K562 (cell line): ENCODE results near the gene TBRG1. TPM values are rescaled to one million over a fixed set of nuclear protein-coding genes. Genes with fewer than 3 reads are reported as not detected.
A peak's percentile ranks its signal among the peaks of the same experiment; 100 is the strongest.

Experiments
- ATAC-seq: fragments of 200-7000 bp; cut with Tn5 transposase; 3 replicates; pipeline ENCODE4 v1.9.1; 2020; ENCODE audit warnings: moderate library complexity
- BruUV-seq: library from RNA; stranded (reverse); fragments of 400-500 nt; replicated peaks from 2 replicates; lab custom pipeline; 2021; lab: Mats Ljungman, UMichigan
- CTCF ChIA-PET: fragments of 300-600 bp; formaldehyde crosslinking; extraction: SDS; loops from one replicate; lab custom pipeline; 2021; ENCODE audit warnings: low intra/inter-chr PET ratio; lab: Yijun Ruan, JAX
- POLR2A ChIA-PET: fragments of 300-600, 350-650 bp; sonication (Branson Sonifier 250); formaldehyde crosslinking; extraction: SDS; loops from one replicate; lab custom pipeline; 2021; ENCODE audit warnings: antibody characterized with exemption, inconsistent platforms; lab: Yijun Ruan, JAX
- DNase-seq, 4 experiments: peaks; one replicate each; pipeline versions ENCODE4 v3.0.0 to v3.0.0-alpha.2; 2011 to 2018; ENCODE audit warnings: low spot score in 3 of 4, mixed read lengths in 3 of 4; ENCODE audit errors: extremely low read depth in 1 of 4
- FAIRE-seq: peaks from 2 replicates; lab custom pipeline; 2011; peaks lifted over from hg19 to GRCh38; lab: Jason Lieb, UNC
- H2AFZ ChIP-seq: 2 replicates; pipeline ENCODE4 v1.6.0; 2011; ENCODE audit warnings: low read depth, low read length, control low read depth, inconsistent platforms
- H3K27ac ChIP-seq: fragments of 200-600 bp; 3 replicates; pipeline ENCODE4 v1.8.0; 2011; ENCODE audit warnings: low read depth, mild to moderate bottlenecking, control low read depth, inconsistent platforms, low read length, moderate library complexity, mixed read lengths; ENCODE audit errors: extremely low read depth
- H3K27me3 ChIP-seq, 2 experiments: fragments of 300-600 bp in 1 of 2; 2 replicates in 1 of 2; 3 replicates in 1 of 2; pipeline versions ENCODE4 v1.6.0 to v1.8.0; 2011; ENCODE audit warnings: inconsistent platforms in 2 of 2, low read length in 2 of 2, mild to moderate bottlenecking in 1 of 2, mixed read lengths in 1 of 2, moderate library complexity in 1 of 2; ENCODE audit not compliant: control insufficient read depth in 2 of 2, insufficient read depth in 2 of 2
- H3K36me3 ChIP-seq: fragments of 300-600 bp; 3 replicates; pipeline ENCODE4 v1.8.0; 2011; ENCODE audit warnings: mild to moderate bottlenecking, low read length, inconsistent platforms; ENCODE audit not compliant: control insufficient read depth, insufficient read depth
- H3K4me1 ChIP-seq, 2 experiments: fragments of 200-600 bp in 1 of 2; replicated peaks in 1 of 2; 2 replicates in 1 of 2; 3 replicates in 1 of 2; pipeline versions ENCODE4 v1.5.1 to v1.8.0; 2011; ENCODE audit warnings: inconsistent platforms in 2 of 2, low read length in 2 of 2, mild to moderate bottlenecking in 1 of 2, mixed read lengths in 1 of 2, moderate library complexity in 1 of 2; ENCODE audit not compliant: control insufficient read depth in 2 of 2, insufficient read depth in 2 of 2
- H3K4me2 ChIP-seq: 2 replicates; pipeline ENCODE4 v1.6.1; 2011; ENCODE audit warnings: low read length, control low read depth, inconsistent platforms, mixed read lengths; ENCODE audit not compliant: insufficient read depth
- H3K4me3 ChIP-seq: fragments of 200-600 bp; sonication (generic), shearing (Covaris generic); 2 replicates; pipeline ENCODE4 v1.5.1; 2016; ENCODE audit warnings: control low read depth, inconsistent platforms
- H3K79me2 ChIP-seq: fragments of 200-600 bp; 3 replicates; pipeline ENCODE4 v1.8.0; 2011; ENCODE audit warnings: low read length, inconsistent platforms; ENCODE audit not compliant: control insufficient read depth, insufficient read depth
- H3K9ac ChIP-seq, 2 experiments: 2 replicates each; pipeline versions ENCODE4 v1.6.0 to v1.6.1; 2011; ENCODE audit warnings: low read depth in 2 of 2, low read length in 2 of 2, control low read depth in 1 of 2, inconsistent platforms in 1 of 2, mild to moderate bottlenecking in 1 of 2, mixed read lengths in 1 of 2; ENCODE audit not compliant: insufficient read depth in 1 of 2
- H3K9me1 ChIP-seq: one replicate; pipeline ENCODE4 v1.6.0; 2011; ENCODE audit warnings: inconsistent platforms, mild to moderate bottlenecking, low read length, moderate library complexity; ENCODE audit not compliant: control insufficient read depth, insufficient read depth
- H3K9me3 ChIP-seq: replicated peaks from 2 replicates; pipeline ENCODE4 v1.5.1; 2011; ENCODE audit warnings: low read depth, low read length, inconsistent platforms; ENCODE audit not compliant: control insufficient read depth, insufficient read depth
- H4K20me1 ChIP-seq: replicated peaks from 2 replicates; pipeline ENCODE4 v1.6.1; 2011; ENCODE audit warnings: low read length, inconsistent platforms, mixed read lengths; ENCODE audit not compliant: control insufficient read depth, insufficient read depth
- ARID1B ChIP-seq: fragments of 450-650 bp; IDR thresholded peaks from 2 replicates; pipeline ENCODE4 v1.6.1; 2016; ENCODE audit warnings: antibody characterized with exemption, mild to moderate bottlenecking, inconsistent platforms
- CC2D1A ChIP-seq: fragments of 450-650 bp; IDR thresholded peaks from 2 replicates; pipeline ENCODE4 v1.6.1; 2017; ENCODE audit warnings: mild to moderate bottlenecking
- FOXA3 ChIP-seq, 2 experiments: fragments of 450-650 bp in 1 of 2; sonication (generic) in 1 of 2; formaldehyde crosslinking; IDR thresholded peaks in 1 of 2; conservative IDR thresholded peaks in 1 of 2; 2 replicates each; pipeline versions ENCODE4 v1.4.0 to v1.8.0; 2020 to 2022; ENCODE audit warnings: mild to moderate bottlenecking in 2 of 2, missing genetic modification reagents in 1 of 2
- PATZ1 ChIP-seq: fragments of 250-450 bp; sonication (Bioruptor Pico); IDR thresholded peaks from 2 replicates; pipeline ENCODE4 v1.5.0; 2020; ENCODE audit warnings: mild to moderate bottlenecking, borderline replicate concordance
- ZBTB11 ChIP-seq, 3 experiments: fragments of 200-800 bp in 1 of 3; fragments of 250-450 bp in 1 of 3; fragments of 450-650 bp in 1 of 3; sonication (Bioruptor Pico) in 1 of 3; sonication (Bioruptor generic) in 1 of 3; formaldehyde crosslinking in 1 of 3; IDR thresholded peaks; 2 replicates each; pipeline versions ENCODE4 v1.6.1 to v1.8.0; 2016 to 2022; ENCODE audit warnings: mild to moderate bottlenecking in 2 of 3, missing genetic modification characterization in 2 of 3, missing compliant biosample characterization in 1 of 3, moderate library complexity in 1 of 3
- ZNF311 ChIP-seq: fragments of 250-450 bp; sonication (Bioruptor Pico); IDR thresholded peaks from 2 replicates; pipeline ENCODE4 v1.4.0; 2020; ENCODE audit warnings: mild to moderate bottlenecking, moderate library complexity
- ZNF384 ChIP-seq: IDR thresholded peaks from 2 replicates; pipeline ENCODE4 v1.6.1; 2012; ENCODE audit warnings: low read depth, low read length, improper control_type of control experiment
- ZNF449 ChIP-seq: fragments of 250-450 bp; sonication (Bioruptor Pico); IDR thresholded peaks from 2 replicates; pipeline ENCODE4 v1.8.0; 2022; ENCODE audit warnings: moderate library complexity, mild to moderate bottlenecking, inconsistent platforms
- ZNF584 ChIP-seq: fragments of 200-800 bp; sonication (Bioruptor generic); IDR thresholded peaks from 2 replicates; pipeline ENCODE4 v1.6.1; 2016; ENCODE audit warnings: low read depth, mild to moderate bottlenecking, missing genetic modification characterization, missing compliant biosample characterization
- ZNF644 ChIP-seq: fragments of 200-800 bp; sonication (Bioruptor generic); IDR thresholded peaks from 2 replicates; pipeline ENCODE4 v1.6.1; 2016; ENCODE audit warnings: low read depth, missing genetic modification characterization, missing compliant biosample characterization
- ZNF766 ChIP-seq: fragments of 200-800 bp; sonication (Bioruptor generic); conservative IDR thresholded peaks from 2 replicates; pipeline ENCODE4 v1.6.1; 2016; ENCODE audit warnings: missing genetic modification characterization, missing compliant biosample characterization
- WGBS: fragments of 100-300 bp; shearing (Covaris generic); methylation state at CpG from one replicate; pipeline ENCODE4 v1.1.6; 2016; ENCODE audit warnings: low coverage, mixed read lengths; ENCODE audit not compliant: insufficient coverage; ENCODE audit errors: missing lambda C conversion rate; 5-methylcytosine and 5-hydroxymethylcytosine counted together
- in situ Hi-C: fragments of 300-500 bp; cut with MboI; formaldehyde crosslinking; loops from 4 replicates; pipeline ENCODE4 v1.15.0; 2018; ENCODE audit warnings: inconsistent platforms, mixed read lengths
- intact Hi-C: fragments of 100-400 bp; cut with micrococcal nuclease; formaldehyde crosslinking; loops from 2 replicates; pipeline ENCODE4 v1.14.2; 2022
- polyA plus RNA-seq, 8 experiments: library from polyadenylated mRNA; depleted of rRNA in 4 of 8; stranded (reverse) in 5 of 8; unstranded in 3 of 8; fragments of >200 nt; fragmentation: Nextera tagmentation in 2 of 8; fragmentation: Illumina TruSeq in 1 of 8; extraction: Ambion mirVana in 2 of 8; extraction: Trizol in 1 of 8; gene quantifications; 2 replicates each; pipeline versions ENCODE4 v1.2.1 to v1.2.3, GENCODE V29; 2011 to 2014; ENCODE audit warnings: inconsistent platforms in 1 of 8, missing spikeins in 1 of 8
- total RNA-seq, 7 experiments: library from RNA; depleted of rRNA in 6 of 7; stranded (reverse); fragments of >200 nt in 6 of 7; fragmentation: Illumina TruSeq in 2 of 7; extraction: Trizol in 2 of 7; gene quantifications; 2 replicates each; pipeline versions ENCODE4 v1.2.1 to v1.2.3, GENCODE V29; 2011 to 2021; ENCODE audit warnings: low replicate concordance in 1 of 7

Gene TBRG1
- total and polyA plus RNA-seq, 9 of the 15 experiments (the other 6 are each of a cell fraction or from before 2014, with no cell fraction given), result 8.7 to 30.0 (median 20.2) TPM

GRCh38 chr11:124643605-124644425 lies 21.2 kb downstream of the TBRG1 start:
- BruUV-seq, result no TSS peak
- peak; percentile 51 to 70 (median 59) for DNase-seq
- WGBS, result 3% methylated on average over 3 of the region's 3 CpGs
- CTCF ChIA-PET, result interaction anchor here (0.6 to 2.5 kb wide), 8 partner anchors 120 to 231 kb away, joined by 3 to 35 read pairs (median 5); no protein-coding TSS in a partner anchor
- Histone ChIP-seq H3K4me3 (no peak overlapping the region), H3K4me1 (peaks cover 0 to 28% of the 10 kb centered on the region in 2 experiments; a peak in 4 of 5 replicates), H3K9me3 (peaks cover 8% of the 10 kb centered on the region; the same call in 1 of the 2 replicates), H4K20me1 (no peaks in the 10 kb centered on the region), H3K36me3 (no peaks in the 10 kb centered on the region), H3K27me3 (no peaks in the 10 kb centered on the region), H2AFZ (peak overlapping the region; percentile 96), H3K9ac (peak overlapping the region in 1 of 2 experiments; percentile 43; a peak in 2 of 4 replicates), H3K27ac (peak overlapping the region; percentile 81), H3K4me2 (peak overlapping the region; percentile 58), H3K79me2 (no peaks in the 10 kb centered on the region), H3K9me1 (no peaks in the 10 kb centered on the region)
- in situ Hi-C loops (no loop called here), intact Hi-C loops (loop anchor here (1.0 to 5.0 kb wide), 6 partner anchors 22 to 227 kb away; partner anchors contain the start of gene TBRG1)
- no peak for FAIRE-seq
- POLR2A ChIA-PET, result interaction anchor here (0.6 to 1.4 kb wide), 9 partner anchors 12 to 473 kb away, joined by 3 to 4 read pairs (median 3); partner anchors contain the start of genes SPA17 and TBRG1
- peak; percentile 81 for ATAC-seq
- TF ChIP-seq ZNF384 (peak; percentile 83), ZBTB11 (CRISPR knock-in tag; IDR thresholded peaks at IDR 0.05) (no peak), PATZ1 (CRISPR knock-in tag) (no peak), ZNF311 (peak; percentile 72; the same call in 1 of the 2 replicates), FOXA3 (CRISPR knock-in tag; conservative IDR thresholded peaks at IDR 0.05 in 1 of 2, IDR thresholded peaks at IDR 0.05 in 1 of 2) (peak in 1 of 2 experiments; percentile 39; a peak in 1 of 4 replicates), ZNF584 (CRISPR knock-in tag) (peak; percentile 15), ZNF449 (CRISPR knock-in tag) (no peak), ARID1B (peak; percentile 74), ZNF766 (CRISPR knock-in tag) (peak; percentile 78), CC2D1A (peak; percentile 34; the same call in 1 of the 2 replicates), ZNF644 (tag) (peak; percentile 88; the same call in 1 of the 2 replicates)
